Suprapubic skin (tissue), 3 donors: ENCODE data around the gene CACNA1E.

ENCODE experiments used
- POLR2AphosphoS5 ChIP-seq, 3 donors: sonication (generic); formaldehyde crosslinking; IDR thresholded peaks; one replicate each; pipeline ENCODE4 v1.6.1; 2017; ENCODE audit warnings: antibody characterized with exemption in 3 of 3
- TF ChIP-seq, protein P1 (sequence below), 2 donors: fragments of 200-600 bp in 1 of 2; fragments of 450-650 bp in 1 of 2; sonication (generic) in 1 of 2; IDR thresholded peaks; one replicate each; pipeline ENCODE4 v1.5.1; 2016 to 2019; ENCODE audit warnings: antibody characterized with exemption in 2 of 2, mild to moderate bottlenecking in 1 of 2, moderate library complexity in 1 of 2

DNA sequence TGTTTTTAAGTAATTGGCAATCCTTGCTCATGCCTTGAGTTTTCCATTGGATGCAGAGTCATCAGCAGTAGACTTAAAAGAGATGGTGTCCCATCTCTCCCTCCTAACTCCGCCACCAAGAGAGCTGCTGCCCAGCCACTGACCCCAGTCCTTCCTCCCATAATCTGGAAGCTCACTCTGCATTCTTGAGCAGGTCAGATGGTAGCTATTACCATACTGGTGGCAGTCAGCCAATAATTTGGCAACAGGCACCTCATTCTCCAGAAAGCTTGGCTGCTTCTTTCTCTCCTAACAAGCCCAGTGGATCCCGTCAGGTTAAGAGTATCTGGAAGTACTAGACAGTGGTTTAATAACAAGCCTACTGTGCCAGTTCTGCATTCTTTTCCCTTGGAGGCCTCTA is 306.1 kb downstream of the CACNA1E start:
- no peak for TF ChIP-seq POLR2AphosphoS5 (IDR thresholded peaks at IDR 0.05)
- TF ChIP-seq, protein P1, sequence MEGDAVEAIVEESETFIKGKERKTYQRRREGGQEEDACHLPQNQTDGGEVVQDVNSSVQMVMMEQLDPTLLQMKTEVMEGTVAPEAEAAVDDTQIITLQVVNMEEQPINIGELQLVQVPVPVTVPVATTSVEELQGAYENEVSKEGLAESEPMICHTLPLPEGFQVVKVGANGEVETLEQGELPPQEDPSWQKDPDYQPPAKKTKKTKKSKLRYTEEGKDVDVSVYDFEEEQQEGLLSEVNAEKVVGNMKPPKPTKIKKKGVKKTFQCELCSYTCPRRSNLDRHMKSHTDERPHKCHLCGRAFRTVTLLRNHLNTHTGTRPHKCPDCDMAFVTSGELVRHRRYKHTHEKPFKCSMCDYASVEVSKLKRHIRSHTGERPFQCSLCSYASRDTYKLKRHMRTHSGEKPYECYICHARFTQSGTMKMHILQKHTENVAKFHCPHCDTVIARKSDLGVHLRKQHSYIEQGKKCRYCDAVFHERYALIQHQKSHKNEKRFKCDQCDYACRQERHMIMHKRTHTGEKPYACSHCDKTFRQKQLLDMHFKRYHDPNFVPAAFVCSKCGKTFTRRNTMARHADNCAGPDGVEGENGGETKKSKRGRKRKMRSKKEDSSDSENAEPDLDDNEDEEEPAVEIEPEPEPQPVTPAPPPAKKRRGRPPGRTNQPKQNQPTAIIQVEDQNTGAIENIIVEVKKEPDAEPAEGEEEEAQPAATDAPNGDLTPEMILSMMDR (IDR thresholded peaks at IDR 0.05), result no peak
